Activated T-cell treated with anti-CD3 and anti-CD28 coated beads for 24 hours (primary cell): ENCODE data around the gene TRAIP.
"Not testable (repeated sequence)": the region's sequence is repeated elsewhere in the genome, so short reads cannot be mapped to it uniquely, and the experiment has no call there.

Experiments
- DNase-seq: peaks from one replicate; pipeline ENCODE4 v3.0.0-alpha.2; 2020; ENCODE audit warnings: low read depth

Gene TRAIP

DNA sequence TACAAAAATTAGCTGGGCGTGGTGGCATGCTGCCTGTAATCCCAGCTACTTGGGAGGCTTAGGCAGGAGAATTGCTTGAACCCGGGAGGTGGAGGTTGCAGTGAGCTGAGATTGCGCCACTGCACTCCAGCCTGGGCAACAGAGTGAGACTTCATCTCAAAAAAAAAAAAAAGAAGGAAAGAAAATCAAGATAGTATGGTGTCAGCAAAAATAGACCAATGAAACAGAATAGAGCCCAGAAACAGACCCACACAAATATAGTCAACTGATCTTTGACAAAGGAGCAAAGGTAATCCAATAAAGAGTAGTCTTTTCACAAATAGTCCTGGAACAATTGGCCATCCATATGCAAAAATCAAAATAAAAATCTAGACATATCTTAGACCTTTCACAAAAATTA, 33.2 kb downstream of the TRAIP start:
- DNase-seq: not testable (repeated sequence)

DNA sequence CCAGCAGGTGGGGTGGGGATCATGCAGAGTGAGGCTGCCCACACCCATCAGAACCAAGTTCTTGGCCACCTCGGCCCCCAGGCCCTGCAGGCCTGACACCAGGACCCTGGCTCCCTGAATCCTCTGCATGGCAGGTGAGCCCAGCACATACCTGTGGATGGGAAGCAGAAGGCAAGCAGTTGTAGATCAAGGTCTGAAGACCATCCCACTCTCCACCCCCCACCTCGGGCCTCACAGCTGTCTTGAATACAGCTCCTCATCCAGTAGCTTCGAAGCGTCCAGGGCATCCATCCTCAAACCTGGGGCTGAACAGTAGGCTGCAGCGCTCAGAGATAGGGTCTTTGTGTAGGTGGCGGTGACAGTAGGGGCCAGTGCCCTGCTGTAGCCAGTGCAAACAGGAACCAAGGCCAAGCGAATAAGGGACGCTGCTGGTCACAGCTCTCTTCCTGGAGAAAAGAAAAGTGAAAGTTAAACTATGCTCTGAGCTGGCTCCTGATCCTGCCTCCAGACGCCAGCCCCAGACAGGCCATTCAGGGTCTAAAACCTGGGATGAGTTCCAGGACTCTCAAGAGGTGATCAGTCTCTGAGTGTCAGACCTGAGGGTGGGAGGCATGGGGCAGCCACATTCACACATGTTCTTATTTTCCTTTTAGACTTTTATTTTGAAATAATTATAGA, 42.7 kb downstream of the TRAIP start, which contains the start of gene UBA7:
TSS of gene UBA7 (minus strand) at position 457 of the 678 bp plus-strand sequence. CDS start at position 291, 166 bp downstream.
- no peak for DNase-seq

DNA sequence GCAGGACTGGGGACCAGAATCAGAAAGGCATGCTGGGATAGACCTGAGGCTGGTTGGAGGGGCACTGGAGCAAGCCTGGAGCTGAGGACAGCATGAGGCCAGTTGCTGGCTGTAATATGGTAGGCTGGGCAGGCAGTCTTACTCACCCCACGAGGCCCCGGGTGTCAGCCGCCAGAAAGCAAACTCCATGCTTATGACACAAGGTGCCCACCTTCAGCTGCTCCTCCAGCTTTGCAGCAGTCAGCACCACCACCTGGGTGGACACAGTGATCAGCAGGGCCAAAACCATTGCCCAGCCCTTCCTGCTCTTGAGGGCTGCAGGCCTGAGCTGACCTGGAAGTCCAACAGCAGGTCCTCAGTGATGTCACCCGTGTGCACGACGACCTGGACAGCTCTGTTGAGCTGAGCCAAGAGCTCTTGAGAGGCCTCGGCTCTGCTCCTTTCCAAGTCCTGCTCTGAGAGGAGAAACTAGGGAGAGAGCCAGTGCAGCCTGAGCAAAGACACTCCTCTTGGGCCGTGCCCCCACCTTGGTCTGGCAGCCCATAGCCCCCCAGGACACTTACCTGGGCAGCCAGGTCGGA, 43.4 kb downstream of the TRAIP start:
- no peak for DNase-seq

DNA sequence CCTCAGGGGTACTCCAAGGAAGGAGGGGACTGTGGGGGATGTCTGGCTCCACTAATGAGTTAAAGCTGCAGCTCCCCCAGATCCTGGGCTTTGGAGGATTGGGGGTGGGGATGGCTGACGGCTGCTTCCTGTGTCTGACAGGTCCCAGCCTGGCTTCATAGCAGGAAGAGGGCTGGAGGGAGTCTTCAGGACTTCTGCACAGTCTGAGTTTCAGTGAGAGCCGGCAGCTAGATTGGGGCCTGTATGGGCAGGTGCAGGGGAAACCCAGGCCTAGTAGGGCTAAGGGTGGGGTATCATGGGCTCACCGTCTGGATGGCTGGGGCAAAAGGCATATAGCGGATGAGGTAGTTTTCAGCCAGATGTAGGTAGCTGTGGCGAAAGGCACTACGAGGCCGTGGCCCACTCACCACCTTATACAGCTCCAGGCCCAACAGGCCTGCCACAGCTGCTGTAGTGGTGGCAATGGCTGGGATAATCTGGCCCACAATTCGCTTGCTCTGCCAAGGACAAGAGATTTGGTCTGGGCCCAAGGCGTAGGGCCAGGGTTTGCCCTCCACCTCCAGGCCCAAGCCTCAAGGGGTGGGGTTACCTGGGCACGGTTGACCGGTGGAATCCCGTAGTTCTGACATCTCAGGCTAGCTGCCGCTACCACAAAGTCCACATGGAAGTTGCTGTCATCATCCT, 48.8 kb downstream of the TRAIP start:
- no peak for DNase-seq

DNA sequence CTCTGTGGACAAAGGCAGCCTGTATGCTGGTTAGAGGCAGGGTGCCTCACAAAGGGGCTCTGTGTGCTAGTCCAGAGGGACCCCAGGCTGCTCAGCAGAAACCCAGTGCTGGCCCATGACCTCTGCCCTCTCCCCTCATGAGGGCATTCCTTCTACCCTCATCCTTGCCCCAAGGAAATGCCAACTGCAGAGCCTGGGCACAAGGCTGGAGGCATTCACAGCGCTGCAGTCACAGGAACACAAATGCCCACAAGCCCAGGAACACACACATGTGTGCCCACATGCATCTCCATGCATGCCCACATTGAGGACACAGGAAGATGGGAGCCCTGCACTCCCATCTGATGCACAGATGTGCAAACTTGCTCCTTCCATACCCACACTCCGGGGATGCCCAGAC, 49.5 kb downstream of the TRAIP start:
- no peak for DNase-seq

DNA sequence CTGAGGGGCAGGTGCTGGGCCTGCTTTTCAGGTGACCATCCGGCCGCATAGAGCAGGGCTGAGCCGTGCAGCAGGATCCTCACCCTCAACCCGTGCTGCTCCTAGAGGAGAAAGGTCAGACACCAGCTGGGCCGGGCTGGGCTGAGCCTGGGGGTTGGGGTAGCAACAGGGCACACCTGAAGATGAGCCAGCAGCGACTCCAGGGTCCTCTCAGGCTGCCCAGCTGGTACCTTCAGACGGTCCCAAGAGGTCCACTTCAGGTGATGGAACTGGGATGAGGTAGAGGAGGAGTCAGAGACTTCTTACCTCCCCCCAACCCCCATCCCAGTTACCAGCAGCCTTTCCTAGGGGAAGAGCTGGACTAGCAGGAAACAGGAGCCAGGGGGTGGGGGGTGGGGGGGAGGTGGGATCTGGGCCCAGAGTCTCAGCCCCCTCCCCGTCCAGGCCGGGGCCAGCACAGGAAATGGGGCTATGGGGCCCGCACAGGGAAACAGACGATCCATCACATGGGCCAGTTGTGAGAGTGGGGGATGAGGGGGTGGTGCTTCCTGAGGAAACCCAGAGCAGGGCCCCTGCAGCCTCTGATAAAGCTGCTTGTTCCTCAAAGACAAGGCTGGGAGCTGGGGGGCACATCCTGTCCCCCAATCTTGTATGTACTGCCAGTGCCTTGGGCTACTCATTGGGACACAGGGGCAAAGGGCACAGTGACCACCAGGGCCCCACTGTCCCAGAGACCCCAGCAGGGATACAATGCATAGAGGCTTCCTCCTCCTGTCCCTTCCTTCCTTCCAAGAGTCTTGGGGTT, 50.3 kb downstream of the TRAIP start:
- DNase-seq: no peak

DNA sequence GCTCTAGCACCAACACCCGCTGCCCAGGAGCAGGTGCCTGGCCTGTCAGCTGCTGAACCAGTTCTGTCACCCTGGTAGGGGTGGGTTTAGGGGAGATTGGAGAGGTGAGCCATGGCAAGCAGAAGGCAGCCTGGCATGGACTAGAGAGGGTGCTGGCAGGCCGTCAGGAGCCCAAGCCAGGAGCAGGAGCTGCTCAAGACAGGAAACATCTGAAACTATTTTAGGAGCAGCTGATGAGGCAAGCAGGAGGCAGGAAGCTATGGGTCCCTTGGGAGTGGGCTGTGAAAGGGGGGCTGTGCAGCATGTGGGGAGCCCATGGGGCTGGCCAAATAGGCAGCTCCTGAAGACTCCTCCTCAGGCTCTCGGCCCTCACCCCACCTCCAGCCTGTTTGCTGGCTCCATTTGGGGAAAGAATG, 51.0 kb downstream of the TRAIP start:
- no peak for DNase-seq

DNA sequence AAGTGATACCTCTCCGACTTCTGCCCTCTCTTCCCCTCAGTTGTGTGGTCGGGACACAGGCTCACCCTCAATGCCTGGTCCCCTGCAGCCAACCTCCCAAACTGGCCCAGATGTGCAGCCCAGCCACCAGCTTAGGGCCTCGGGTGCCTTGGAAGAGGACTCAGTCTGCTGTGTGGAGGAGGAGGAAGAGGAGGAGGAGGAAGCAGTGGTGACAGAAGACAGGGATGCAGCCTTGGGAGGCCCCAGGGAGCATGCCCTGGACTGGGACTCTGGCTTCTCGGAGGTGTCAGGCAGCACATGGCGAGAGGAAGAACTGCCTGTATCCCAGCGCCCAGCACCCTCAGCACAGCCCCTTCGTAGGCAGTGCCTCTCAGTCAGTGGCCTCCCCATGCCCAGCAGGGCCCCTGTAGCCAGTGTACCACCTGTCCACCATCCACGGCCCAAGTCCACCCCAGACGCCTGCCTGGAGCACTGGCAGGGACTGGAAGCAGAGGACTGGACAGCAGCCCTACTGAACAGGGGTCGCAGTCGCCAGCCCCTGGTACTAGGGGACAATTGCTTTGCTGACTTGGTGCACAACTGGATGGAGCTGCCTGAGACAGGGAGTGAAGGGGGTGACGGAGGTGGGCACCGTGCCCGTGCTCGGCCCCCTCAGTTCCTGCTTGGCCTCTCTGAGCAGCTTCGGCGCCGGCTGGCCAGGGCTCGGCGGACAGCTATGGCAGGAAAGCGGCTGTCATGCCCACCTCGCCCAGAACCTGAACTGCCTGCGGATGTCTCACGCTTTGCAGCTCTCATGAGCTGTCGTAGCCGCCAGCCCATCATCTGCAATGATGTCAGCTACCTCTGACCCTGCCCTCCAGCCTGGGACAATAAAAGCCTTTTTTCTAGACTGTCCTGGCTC, 52.0 kb downstream of the TRAIP start:
- DNase-seq: no peak

DNA sequence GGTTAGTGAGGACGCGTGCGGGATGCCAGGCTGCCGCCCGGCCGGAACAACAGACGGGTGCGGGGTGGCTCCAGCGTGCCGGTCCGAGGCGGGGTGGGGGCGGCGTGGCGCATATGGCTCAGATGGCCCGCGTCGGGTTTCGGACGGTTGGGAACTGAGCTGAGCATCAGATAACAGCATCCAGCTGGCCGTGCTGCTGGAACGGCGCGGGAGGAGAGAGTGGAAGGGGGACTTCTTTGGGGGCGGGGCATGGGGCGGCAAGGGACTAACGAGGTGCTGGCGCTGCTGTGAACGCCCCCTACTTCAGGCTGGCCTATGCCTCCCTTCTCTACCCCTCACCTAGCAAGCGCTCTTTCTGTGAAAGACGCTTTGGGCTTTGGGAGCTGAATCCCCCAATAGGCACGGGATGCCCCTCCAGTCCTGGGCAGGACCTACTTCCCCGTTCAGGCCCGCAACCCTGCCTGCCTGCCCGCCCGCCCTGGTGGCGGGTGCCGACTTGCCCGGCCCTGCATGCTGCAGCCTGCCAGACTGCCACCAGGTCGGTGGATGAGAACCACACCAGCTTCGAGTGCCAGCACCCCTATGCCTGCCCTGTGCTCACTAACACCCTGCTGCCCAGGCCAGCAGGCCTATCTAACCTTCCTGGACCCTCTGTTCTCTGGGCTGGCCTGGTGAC, 52.8 kb downstream of the TRAIP start:
- peak; percentile 20 for DNase-seq

DNA sequence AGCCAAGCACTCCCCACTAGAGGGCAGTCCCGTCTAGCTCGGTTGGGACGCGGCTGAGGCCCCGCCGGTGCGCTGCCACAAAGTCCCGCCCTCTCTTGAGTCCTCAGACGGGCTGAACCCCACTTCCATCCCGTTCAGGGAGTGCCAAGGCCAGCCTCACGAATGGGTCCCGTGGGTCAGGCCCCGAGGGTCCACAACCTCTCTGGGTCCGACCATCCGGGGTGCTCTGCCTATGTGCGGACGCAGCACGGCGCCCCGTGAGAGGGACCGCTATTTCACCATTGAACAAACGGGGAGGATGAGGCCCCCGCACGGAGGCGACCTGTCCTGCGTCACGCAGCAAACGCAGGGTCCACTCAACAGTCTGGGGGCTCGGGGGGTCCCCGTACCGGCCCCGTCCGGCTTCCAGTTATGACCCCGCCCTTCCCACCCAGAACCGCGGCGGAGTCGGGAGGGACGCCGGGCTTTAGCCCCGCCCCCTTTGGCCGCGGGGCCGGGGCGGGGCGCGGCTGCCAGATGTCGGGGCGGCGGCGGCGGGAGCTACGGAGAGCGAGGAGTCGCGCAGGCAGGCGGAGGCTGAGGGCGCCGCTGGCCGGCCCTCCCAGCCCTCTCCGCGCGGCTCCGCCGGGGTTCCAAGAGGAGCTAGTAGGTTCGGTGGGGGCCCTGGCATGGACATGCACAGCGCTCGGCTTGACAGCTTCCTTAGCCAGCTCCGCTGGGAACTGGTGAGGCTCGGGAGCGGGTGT, 53.5 kb downstream of the TRAIP start, which contains the start of gene INKA1:
TSS of gene INKA1 (plus strand) at position 543 of the 746 bp plus-strand sequence. CDS start at position 675, 132 bp downstream.
- DNase-seq: peak; percentile 83

DNA sequence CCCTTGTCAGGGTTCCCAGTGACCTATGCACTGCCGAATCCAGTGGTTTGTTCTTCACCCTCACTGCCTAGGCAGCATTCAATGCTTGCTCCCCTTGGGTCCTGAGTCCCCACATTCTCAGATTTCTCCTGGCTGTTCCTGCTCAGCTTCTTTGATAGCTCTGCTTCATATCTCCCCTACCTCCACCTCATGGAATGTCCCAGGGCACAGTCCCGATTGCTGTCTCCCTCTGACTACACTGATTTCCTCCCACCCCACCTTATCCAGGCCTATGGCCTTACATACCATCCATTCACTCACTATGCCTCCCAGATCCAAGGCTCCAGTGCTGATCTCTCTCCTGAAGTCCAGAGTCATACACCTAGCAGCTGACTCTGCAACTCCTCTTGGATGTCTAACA, 55.2 kb downstream of the TRAIP start:
- no peak for DNase-seq

DNA sequence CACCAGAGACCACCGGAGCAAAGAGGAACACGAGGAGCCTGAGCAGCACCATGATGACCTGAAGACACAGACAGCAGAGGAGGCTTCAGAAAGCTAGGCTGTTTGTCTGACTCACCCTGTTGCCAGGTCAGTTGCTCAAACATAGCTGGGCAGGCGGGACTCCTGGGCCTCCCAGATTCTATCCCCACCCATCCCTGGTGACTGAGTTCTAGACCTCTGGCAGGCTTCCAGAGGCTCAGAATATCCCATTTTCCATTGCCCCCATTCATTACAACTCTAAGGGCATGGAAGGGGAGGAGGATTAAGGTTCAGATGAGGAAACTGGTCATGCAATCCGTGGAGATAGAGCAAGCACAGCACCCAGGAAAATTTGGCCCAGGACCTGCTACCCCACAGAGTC, 56.6 kb downstream of the TRAIP start, which contains the start of gene CDHR4:
TSS of gene CDHR4 (minus strand) at position 113 of the 400 bp plus-strand sequence. CDS start at position 52, 61 bp downstream.
- DNase-seq: no peak

DNA sequence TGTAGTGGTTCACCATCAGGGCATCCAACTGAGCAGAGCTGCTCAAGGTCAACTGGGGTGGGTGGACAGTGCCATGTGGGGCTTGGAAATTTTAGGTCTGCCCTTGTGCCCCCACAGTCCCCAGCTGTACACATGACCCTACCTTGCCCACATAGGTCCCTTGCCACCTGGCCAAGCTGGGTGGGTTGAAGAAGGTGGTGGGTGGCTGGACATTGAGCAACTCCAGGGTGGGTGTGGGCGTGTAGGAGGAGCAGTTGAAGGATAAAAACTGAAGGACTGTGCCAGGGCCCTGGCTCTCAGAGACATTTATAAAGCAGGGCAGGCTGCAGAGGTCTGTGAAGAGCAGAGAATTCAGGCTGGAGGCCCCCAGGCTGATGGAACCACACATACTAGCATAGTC, 57.3 kb downstream of the TRAIP start:
- DNase-seq: no peak

DNA sequence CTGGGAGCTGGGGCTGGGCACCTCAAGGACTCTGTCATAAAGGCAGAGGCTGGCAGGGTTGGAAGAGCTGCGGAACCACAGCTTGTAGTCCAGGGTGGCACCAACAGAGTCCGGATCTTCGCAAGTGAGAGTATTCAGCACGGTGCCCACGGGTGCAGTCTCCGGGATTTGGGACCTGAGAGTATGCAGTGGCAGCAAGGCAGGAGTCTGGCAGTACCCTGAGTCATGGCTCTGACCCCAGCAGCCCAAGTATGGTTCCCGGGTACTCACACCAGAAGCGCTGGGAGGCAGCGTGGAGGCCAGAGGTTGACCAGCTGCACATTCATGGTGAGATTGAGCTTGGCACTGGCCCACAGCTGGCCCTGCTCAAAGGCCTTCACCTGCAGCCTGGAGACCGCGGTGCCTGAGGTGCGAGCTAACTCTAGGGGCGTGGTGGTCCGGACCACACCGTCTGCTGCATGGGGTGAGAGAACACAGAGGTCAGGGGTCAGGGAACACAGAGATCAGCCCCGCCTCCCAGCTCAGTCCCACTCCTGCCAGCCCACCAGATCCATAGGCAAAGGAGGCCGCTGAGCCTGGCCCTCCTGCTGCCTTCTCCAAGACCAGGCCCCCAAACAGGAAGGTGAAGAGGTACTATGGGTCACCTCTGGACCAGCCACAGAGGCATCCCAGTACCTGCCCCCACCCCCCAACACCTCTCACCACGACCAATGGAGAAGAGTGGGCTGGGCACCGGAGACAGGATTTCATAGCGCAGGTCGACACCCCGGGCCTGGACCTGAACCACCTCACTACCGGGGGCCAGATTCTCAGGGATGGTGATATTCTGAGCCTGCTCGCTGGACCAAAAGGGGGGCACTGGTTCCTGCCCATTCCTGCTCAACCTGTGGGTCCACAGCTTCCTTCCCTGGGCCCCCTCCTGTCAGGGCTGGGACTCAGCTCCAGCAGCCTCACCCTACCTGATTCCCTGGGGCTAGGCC, 61.1 kb downstream of the TRAIP start:
- no peak for DNase-seq

DNA sequence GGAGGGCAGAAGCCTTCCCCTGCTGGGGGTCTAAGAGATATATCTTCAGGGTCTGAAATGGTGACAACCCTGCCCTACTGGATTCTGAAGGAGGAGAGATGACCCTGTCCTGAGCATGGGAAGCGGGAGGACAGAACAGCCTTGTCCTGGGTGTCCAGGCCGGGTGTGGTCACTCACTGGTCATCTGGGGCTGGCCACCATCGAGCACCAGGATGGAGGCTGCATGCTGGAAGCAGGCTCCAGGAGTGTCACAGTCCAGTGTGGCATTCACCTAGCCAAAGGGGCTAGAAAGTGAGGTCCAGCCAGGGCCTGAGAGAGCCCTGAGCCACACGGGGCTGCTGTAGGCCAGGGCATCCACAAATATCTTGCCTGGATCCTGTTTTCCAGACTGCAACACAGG, 61.9 kb downstream of the TRAIP start:
- DNase-seq: no peak

DNA sequence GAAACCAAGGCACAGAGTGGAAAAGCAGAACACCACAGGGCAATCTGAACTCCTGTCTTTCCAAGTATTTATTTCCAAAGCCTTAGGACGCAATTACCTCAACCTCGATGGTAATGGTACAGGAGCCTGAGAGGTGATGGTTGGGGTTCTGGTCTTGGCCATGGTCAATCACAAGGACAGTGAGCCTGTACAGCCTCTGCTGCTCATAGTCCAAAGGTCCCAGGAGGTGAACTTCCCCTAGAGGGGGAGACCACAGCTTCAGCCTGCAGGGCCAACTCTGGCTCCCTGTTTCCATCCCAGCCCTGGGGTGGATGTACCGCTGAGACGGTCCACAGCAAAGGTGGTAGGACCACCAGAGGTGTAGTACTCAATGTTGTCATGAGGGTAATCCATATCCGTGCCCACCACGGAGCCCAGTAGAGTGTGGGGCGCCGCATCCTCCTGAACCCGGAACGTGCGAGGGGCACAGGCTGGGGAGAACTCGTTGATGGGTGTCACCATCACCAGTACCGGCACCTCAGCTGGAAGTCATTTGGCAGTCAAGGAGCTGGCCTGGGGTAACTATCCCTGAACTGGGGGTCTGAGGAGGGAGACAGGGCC, 62.8 kb downstream of the TRAIP start:
- no peak for DNase-seq

DNA sequence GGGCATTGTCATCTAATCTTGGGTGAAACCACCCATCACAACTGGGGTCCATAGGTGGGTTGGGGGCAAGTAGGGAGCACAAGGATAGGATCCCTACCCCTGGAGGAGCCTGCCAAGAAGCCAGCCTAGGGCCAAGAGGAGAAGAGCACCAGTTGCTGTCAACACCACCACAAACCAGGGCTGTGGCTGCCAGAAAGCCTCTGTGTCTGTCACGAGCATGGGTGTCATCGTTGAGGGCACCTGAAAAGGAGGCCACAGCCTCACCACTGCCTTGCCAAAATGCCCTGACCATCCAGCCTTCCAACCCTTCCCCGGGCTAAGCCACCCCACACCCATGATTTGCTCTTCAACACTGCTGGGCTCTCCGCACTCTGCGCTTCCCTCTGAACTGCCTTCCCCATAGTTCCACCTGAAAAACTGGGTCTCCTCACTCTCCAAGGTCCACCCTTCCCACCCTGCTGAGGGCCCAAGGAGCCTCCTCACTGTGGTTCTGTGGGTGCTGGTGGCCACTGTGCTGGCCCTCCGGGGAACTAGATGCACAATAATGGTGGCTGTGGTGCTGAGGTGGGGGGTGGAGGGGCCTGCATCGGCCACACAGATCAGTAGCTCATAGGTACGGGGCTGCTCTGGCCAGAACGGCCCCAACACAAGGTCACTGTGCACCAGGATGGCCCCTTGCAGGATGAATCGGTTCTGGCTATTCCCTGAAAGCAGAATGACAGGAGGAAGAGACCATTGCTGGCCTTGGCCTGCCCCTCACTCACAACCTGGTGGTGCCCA, 63.8 kb downstream of the TRAIP start:
- DNase-seq: no peak
